ENCODE results near the gene MED13L. TPM values are rescaled to one million over a fixed set of nuclear protein-coding genes. Genes with fewer than 3 reads are reported as not detected.

MED13L gene
- total and polyA plus RNA-seq, 2 of the 8 experiments (the other 6 are each of a cell fraction or from before 2014, with no cell fraction given), result 15.9 to 51.7 TPM

DNA sequence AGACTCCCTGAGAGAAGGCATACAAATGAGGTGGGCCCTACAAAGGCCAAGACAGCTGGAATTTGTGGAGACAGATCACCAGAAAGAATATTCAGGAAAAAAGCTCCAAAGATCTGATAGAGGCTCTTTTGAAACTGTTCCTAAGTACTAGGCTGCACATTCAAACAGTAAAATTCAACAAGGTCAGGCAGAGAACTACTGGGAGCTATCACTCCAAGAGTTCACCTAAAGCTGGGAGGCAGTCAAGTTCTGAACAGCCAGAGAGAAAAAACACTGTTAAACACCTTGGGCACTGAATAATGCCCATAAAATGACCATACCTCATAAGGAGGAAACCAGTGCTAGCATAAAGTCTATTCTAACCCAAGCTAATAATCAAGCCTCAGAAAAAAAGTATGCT is 28.6 kb downstream of the MED13L start (continued):
- TF ChIP-seq CBX5 (IDR thresholded peaks at IDR 0.05; ENCODE audit: low read depth, low read length), result no peak
- TF ChIP-seq BACH1 (IDR thresholded peaks at IDR 0.05; ENCODE audit: low read length), result no peak
- no peak for TF ChIP-seq TAF7 (optimal IDR thresholded peaks at IDR 0.05; ENCODE audit: borderline replicate concordance, low read depth, low read length)
- TF ChIP-seq BCL11A (IDR thresholded peaks at IDR 0.05; ENCODE audit: low read depth in 2 of 2, low read length in 2 of 2), result no peak
- no peak for TF ChIP-seq YY1 (IDR thresholded peaks at IDR 0.05; ENCODE audit: low read depth, low read length)
